HG03460 (cell line): ENCODE data around the gene SLC38A3.
"Not testable (repeated sequence)": the region's sequence is repeated elsewhere in the genome, so short reads cannot be mapped to it uniquely, and the experiment has no call there.

Experiments used
- ATAC-seq: cut with Tn5 transposase; IDR thresholded peaks from one replicate; pipeline ENCODE4 v1.9.1; 2021; ENCODE audit not compliant: unreplicated experiment

SLC38A3 gene

DNA sequence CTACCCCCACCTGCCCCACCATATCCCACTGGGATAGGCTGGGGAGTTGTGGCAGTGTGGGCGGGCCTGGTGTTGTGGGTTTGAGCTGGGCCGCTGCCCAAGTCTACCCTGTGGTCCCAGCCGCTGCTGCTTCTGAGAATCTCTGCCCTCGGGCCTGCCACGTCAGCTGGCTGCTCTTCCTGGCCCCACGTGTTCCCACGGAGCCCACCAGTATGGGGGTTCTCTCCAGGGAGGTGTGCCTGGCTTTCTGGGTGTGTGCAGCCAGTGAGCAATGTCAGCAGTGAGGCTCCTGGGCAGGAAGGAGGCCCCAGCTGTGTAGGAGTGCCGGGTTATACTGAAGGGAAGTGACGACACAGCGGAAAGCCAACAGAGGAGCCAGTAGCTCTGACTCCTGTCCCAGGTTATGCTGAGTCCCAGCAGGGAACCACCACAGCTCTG lies 41.5 kb downstream of the SLC38A3 start:
- ATAC-seq, result peak; percentile 39

DNA sequence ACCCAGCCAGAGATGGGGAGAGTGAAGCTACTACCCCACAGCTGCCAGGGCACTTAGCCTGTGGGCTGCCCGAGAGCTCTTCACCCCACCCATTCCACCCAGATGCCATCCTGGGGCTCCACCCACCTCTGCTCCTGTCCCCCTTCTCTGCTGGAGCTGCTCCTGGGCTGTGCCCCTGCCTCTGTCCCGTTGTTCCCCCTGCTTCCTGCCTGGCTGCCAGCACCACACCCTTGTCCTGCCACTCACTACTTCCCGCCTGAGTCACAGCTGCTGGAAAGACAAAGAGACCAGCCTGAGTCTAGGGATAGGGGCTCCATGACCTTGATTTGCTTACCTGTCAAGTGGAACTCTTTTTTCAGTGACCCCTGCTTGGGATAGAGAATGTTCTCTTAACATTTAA lies 43.3 kb downstream of the SLC38A3 start:
- no peak for ATAC-seq

DNA sequence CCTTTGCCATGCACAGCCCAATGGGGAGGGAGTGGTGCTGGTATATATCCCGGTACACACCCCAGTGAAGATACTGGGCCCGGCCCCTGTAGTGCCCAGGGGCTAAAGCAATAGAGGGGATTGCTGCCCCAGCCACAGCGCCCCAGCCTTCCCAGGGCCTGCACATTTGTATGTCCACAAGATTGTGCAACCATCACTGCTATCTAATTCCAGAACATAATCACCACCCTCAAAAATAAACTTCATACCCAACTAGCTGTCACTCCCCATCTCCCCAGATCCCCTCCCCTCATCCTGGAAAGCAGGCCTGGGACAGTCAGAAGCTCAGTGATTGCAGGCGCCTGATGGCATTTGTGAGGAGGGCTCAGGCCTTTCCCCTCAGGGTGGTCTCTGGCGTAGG lies 44.4 kb downstream of the SLC38A3 start:
- ATAC-seq, result no peak

DNA sequence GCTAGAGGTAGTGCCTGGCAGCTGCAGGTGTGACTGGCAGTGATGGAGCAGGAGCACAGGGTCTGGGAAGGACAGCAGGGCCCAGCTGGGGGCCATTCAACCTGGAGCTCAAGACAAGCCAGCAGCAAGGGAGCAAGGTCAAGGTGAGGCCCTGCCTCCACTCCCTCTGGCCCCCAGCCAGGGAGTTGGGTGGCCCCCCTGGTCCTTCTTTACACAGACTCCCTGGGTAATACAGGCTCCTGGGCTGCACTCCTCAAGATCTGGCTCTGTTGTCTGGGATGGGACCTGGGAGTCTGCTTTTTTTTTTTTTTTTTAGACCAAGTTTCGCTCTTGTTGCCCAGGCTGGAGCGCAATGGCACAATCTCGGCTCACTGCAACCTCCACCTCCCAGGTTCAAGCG lies 45.4 kb downstream of the SLC38A3 start:
- ATAC-seq, result no peak

DNA sequence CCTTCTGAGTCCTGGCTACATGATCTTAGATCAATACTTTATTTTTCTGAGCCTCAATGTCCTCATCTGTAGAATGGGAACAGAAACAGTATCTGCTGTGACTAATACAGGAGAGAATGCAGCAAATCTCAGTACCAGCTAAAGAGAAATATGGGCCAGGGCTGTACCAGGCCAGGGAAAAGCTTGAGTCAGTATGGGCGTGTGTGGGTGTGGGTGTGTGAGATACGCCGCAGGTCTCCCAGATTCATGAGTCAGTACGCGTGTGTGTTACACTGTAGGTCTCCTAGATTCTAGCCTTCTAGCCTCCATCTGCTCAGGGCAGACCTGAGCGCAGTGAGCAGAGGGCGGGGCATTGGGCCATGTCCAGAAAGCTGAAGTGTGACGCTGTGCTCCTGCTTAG lies 46.1 kb downstream of the SLC38A3 start:
- no peak for ATAC-seq

DNA sequence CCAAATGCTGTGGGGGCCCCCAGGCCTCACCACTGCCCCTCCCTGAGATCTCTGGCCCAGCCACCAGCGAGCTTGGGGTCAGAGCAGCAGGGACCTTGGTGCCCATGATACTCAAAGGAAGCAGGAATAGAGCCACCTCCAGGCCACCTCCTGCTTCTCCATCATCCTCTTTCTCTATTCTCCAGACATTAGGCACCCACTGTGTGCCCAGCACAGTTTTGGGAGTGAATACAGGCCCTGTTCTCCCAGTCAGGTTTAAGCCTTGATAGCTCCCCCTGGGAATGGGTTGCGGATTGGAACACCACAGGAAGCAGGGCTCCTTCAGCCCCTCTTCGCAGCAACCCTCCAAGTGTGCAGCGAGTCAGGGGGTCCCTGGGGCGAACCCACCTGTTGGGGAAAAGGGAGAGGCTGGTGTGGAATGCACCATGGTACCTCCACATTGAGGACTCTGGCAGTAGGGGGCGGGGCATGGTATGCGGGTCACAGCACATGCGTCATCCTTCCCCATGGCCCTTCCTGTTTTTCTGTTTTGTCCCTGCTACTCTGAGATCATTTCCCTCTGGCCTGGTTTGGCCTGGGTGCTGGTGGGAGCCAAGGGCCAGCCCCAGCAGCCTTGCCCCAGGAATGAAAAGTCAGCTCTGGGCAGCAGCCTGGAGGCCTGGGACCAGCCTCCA lies 49.6 kb downstream of the SLC38A3 start:
- ATAC-seq, result no peak

DNA sequence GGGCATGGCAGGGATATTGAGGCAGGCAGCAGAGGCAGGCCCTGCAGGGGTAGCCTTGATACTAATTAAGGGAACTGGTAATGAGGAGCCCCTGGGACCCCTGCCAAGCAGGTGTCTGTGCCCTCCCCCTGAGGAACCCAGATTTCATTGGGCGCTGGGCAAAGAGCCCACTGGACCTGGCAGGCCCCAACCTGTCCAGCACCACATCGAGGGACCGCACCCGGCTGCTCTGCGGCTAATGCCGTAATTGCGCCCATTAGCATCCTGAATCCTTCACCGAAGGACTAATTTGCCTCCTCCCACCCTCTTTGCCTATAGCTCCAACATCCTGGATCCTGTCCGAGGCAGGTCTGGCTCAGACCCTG lies 50.2 kb downstream of the SLC38A3 start:
- no peak for ATAC-seq

DNA sequence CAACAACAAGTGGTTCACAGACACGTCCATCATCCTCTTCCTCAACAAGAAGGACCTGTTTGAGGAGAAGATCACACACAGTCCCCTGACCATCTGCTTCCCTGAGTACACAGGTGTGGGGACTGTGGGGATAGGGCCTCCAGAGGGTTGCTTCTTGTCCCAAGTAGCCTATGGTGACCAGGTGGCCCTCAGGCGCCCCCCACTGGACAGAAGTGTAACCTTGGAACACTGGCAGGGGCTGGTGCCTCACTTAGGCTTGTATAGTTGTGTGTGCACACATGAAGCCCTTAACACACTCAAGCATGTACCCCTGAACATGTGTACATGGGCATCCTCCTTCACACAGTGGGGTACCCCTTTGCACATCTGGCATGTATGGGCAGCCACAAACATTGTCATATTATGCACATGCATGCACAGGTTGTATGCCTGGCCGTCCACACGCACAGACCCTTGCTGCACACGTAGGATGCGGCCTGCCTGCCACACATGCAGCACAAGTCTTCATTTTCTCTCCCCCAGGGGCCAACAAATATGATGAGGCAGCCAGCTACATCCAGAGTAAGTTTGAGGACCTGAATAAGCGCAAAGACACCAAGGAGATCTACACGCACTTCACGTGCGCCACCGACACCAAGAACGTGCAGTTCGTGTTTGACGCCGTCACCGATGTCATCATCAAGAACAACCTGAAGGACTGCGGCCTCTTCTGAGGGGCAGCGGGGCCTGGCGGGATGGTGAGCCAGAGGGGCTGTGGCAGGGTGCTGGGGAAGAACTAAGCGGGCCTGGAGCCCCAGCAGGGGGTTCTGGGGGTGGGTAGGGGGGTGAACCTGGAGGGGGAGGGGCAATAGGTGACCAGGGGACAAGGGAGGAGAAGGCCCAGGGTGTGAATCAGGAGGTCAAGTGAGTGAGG lies 52.2 kb downstream of the SLC38A3 start:
- ATAC-seq, result no peak

DNA sequence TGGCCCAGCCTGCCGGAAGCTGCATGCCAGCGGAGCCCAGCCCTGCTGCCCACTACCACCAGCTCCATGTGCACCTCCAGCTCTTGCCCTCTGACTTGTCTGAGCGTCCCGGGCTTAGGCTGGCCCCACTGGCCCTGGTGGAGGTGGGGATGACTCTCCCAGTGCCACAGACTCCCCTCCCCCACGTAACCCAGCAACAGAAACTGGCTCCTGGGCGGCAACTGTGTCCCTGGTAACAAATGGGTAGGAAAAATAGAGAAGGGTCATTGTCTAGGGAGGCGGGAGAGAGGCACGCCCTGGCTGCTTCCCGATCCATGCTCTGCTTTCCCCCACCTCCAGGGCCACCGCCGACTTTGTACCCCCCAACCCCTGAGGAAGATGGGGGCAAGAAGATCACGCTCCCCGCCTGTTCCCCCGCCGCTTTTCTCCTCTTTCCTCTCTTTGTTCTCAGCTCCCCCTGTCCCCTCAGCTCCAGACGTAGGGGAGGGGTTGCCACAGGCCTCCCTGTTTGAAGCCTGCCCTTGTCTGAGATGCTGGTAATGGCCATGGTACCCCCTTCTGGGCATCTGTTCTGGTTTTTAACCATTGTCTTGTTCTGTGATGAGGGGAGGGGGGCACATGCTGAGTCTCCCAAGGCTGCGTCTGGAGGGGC lies 53.1 kb downstream of the SLC38A3 start:
- no peak for ATAC-seq

DNA sequence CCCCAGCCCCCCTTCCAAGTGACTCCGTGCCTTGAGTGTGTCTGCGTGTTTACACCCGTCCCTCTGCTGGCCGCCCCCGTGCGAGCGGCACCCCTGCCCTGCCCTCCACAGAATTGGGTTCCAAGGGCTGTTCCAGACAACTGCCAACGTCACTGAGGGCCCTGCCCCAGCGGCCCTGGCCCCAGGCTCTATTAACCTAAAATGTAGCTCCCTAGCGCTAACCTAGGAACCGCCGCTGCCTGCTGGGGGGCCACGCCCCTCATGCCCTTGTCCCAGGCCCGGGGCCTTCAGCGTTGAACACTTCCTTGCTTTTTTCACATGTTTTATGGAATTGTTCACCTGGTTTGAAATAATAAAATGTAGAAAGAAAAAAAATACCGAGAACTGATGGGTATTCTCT lies 53.9 kb downstream of the SLC38A3 start:
- no peak for ATAC-seq

DNA sequence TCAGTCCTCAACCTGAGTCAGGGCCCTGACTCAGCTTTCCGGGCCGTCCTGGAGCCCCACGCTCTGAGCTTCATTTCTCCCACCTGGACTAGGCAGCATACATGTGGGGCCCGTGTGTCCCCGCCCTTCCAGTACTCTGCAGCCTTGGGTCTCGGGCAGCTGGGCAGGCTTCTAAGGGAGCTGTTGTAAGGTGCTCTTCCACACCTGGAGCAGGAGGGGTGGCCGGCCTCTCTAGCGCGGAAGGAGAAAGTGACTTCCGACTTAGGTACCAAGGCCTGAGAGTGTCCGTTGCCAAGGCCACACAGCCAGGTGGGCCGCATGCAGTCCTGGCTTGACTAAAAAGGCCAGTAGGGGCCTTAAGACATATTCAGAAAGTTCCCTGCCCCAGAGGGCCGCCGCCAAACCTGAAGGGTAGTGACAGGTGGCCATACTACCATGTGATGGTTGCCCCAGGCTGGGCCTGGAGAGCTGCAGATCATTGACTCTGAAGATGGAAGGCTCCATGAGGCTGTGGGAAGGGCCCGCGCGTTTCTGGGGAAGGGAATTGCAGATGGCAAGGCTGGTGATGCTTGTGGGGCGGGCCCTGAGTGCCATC lies 54.5 kb downstream of the SLC38A3 start:
- peak; percentile 9 for ATAC-seq

DNA sequence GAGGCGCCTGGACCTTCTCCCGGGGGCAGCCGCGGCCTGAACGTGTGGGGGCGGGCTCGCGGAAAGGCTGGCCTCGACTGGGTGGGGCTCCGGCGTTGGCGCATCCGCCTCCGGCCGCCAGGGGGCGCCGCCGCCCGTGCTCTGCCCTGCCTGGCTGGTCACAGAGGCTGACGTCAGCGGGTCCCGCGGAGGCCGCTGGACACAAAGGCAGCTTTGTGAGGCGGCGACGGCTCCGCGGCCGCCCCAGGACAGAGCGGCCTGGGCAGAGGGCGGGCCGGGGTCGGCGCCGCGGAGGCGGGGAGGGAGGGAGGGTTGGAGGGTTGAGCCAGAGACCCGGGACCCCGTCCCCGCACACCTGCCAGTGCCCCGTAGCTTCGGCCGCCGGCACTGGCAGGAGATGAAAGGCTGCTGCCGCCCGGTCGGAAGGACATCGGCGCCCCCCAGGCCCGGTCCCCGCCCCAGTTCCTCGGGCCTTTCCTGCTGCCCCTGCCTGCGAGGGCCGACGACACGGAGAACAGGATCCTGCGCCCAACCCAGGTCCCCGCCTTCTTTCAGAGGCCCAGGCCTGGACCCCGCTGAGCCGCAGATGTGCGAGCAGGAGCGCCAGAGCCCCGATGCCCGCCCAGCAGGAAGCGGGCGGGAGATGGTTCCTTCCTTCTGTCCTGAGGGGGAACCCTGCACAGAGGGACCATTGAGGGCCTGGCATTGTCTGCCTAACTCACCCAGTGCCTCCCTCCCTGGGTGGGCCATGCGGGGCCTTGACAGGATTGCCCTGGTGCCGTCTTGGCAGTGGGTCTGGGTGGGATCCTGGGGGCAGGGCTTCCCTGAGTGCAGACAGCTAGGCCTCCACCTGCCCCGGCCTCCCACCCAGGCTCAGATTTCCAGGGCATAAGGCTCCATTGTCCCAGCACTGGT lies 55.2 kb downstream of the SLC38A3 start:
- ATAC-seq, result peak; percentile 80

DNA sequence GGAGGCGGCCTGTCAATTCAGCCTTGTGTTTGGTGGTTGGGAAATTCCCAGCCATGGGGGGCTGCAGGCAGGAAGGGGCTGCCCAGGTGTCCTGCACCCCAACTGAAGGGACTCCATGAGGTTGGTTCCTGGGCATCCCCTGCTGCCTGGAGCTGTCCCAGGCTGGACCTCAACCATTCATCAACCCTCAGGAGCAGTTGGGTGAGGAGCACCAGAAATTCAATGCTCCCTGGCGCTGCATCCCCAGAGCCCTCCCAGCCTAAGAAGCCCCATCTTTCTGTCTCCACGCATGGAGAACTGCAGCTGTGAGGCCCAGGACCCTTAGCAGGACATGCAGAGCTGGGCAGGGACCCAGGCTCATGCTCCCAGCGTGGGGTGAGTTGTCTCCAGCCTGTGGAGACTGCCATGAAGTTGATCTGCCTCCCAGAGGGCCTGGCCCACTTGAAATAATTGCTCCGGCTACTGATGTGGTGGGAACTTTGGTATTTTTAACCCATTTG lies 55.9 kb downstream of the SLC38A3 start:
- no peak for ATAC-seq

DNA sequence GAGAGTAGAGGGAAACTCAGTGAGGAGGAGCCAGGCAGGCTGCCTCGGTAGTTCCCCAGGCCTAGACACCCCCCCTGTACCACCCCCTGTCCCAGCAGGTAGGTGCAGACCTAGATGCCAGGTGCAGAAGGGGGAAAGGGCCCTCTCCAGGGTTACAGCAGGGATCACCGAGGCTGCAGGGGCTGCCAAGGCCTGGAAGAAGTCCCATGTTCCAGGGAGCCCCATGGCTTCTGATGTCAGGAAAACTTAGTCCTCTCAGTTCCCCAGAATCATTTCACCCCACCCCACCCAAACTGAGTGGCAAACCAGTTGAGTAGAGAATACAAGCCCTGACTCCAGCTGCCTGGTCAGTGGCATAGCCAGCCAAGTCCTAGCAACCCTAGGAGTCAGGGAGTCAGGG lies 56.4 kb downstream of the SLC38A3 start:
- no peak for ATAC-seq

DNA sequence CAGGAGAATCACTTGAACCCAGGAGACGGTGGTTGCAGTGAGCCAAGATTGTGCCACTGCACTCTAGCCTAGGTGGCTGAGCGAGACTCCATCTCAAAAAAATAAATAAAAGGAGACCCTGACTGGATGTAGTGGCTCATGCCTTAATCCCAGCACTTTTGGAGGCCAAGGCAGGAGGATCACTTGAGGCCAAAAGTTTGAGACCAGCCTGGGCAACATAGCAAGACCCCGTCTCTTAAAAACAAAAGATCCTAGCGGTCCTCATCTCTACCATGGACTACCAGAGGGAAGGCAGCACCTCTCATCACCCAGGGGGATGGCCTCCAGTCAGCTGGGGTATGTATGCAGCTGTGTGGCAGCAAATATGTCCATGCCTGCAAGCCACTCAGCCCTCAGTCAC lies 57.1 kb downstream of the SLC38A3 start:
- not testable (repeated sequence) for ATAC-seq

DNA sequence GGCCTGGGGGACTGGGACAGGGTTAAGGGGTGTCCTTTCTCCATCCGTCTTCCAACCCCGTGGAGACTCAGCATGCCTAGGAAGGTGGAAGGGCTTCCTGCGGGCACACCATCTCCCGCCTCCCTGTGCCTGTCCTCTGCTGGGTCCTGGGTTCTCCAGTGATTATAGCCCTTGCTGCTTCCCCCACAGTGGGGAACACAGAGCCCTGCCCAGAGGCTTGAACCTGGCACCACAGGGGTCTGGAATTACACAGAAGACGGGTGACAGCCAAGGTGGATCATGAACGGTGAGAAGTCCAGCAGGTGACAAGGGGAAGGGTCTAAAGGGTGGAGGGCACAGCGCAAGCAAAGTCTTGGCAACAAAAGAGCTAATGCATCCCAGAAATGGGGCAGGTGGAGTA lies 57.7 kb downstream of the SLC38A3 start:
- no peak for ATAC-seq

DNA sequence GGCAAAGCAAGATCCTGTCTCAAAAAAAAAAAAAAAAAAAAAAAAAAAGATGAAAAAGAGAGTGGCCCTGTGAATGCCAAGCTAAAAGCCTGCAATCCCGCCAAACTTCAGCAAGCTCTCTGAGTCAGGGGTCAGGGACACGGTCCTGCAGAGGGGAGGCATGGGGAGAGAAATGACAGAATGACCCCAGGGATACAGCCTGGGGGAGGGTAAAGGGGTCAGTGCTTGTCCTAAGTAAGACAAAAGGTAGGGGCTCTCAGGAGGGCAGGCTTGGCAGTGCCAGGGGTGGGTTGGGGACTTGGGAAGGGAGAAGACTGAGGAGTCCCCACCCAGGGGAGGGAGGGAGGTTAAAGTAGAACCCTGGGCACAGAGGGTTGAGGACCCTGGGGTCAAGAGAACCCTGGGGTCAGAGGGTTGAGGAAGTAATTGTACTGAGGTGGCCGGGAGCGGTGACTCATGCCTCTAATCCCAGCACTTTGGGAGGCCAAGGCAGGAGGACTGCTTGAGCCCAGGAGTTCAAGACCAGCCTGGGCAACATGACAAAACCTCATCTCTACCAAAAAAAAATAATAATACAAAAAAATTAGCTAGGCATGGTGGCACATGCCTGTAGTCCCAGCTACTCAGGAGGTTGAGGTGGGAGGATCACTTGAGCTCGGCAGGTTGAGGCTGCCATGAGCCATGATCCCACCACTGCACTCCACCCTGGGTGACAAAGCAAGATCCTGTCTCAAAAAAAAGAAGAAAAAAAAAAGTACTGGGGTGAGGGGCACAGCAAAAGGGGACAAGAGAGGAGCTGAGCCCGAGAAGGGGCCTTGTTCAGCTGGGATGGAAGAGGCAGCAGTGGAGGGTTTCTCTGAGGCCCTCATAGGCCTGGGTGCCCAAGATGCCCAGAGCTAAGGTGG lies 58.7 kb downstream of the SLC38A3 start:
- no peak for ATAC-seq

DNA sequence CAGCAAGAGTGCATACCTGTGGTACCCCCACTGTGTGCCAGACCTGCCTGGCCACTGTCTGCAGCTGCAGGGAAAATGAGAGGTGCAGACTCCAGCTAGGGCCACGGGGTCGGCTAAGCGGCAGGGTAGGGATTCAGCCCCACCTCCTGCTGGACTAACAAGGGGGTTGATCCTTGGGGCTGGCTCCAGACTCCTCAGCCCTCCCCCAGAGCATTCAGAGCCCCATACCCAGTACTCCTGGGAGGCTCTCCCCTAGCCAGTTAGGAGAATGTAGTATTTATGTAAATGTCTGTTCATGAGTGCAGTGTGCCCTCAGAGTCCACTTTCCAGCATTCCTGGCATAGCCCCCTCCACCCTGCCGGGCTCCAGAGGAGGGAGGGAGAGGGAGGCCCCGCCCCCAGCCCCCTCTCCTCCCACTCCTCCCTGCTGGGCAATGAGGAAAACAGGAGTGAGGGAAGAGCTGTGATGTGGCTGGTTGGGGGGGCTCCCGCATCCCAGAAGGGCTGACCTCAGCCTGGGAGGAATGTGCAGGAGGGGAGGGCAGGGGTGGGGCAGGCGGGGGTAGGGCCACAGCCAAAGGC lies 59.4 kb downstream of the SLC38A3 start:
- no peak for ATAC-seq

DNA sequence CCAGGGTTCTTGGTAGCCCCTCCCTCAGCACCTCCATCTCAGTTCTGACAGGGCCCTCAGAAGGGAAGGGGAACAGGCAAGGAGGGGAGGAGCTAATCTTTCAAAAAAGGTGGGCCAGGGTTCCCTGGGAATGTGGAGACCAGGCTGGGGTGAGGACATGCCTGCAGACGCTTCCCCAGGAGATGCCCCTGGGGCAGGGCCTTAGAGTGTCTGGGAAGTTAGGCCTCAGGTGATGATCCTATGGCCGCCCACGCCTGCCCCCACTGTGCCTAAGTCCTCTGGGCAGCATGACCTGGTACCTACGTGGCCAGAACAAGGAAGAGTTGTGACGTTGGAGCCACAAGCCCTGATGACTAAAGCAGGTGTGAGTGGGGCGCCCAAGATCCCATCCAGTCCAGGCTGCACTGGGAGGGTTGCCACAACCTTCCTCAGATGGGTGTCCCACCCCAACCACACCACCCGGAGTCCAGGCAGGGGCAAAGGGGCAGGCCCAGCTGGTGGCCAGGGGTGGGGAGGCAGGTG lies 60.0 kb downstream of the SLC38A3 start:
- no peak for ATAC-seq
